GM21447 (cell line): ENCODE data around the gene PABPN1L.

Experiments used
- ATAC-seq: cut with Tn5 transposase; IDR thresholded peaks from one replicate; pipeline ENCODE4 v1.9.1; 2021; ENCODE audit not compliant: unreplicated experiment

The PABPN1L gene

GRCh38 chr16:88870608-88871348 is 4.3 kb upstream of the PABPN1L start:
- no peak for ATAC-seq

- ATAC-seq, result no peak
Observed at GRCh38 chr16:88869673-88869980, 3.2 kb upstream of the PABPN1L start.

DNA sequence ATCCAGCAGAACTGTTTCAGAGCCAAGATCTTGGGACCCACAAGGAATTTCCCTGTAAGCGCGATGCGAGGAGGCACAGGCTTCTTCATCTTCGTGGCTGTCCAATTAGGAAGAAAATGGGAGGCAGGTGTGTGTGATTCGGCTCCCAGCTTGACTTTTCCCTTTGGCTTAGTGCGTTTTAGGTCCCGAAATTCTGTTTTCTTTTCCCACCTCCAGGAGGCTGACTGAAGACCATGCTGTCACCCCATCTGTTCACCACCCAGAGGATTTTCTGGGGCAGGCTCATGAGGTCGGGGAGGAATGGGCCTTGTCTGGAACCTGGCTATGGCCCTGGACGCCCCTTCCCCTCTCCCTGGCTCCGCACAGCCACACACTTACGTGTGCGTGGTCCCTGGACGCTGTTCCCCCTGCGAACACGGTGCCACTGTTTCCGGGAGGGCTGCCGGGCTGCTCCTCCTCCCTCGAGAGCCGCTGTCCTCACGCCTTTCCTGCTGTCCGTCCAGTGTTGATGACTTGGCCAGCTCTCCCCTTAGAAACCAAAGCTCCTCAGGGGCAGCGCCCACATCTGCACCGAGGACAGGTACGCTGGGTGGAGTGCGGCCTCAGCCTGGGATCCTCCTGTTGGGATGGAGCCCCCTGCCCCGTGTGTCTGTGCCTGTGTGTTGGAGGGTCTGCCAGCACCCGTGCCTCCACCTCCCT is 2.7 kb upstream of the PABPN1L start:
- ATAC-seq, result no peak

- no peak for ATAC-seq
Observed at GRCh38 chr16:88867581-88868246, 1.3 kb upstream of the PABPN1L start.

- ATAC-seq, result no peak
Observed at GRCh38 chr16:88865742-88866141, 718 bp downstream of the PABPN1L start.

DNA sequence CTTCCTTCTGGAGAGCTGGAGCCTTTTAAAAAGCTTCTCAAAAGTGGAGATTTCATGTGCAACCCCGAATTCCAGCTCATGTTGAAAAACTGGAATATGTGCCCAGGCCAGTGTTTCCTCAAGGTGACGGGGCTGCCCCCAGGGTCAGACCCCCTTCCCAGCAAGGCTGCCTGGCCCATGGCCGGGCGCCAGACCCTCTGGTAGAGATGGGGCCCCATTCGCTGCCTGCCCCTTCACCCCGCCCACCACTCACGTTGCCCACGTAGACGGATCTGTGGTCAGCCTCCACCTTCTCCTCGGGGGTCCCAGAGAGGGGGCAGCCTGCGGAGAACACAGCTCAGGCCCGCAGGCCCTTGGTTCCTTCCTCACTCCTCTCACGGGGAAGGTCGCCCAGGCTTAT is 1.1 kb downstream of the PABPN1L start:
- ATAC-seq, result no peak

DNA sequence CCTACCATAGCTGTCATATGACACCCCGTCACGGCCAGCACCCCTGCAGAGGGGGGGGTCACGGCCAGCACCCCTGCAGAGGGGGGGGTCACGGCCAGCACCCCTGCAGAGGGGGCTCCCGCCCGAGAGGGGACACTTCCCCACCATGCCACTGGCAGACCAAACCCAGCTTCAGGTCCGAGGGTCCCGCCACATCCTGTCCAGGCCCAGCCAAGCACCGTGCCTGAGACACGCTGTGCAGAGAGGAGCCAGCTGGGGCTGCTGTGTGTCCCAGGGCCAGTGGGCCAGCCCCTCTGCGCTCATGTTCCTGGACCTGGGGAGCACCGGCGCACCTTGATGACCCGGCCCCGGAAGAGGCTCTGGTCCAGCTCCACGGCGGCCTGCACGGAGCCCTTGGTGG is 1.9 kb downstream of the PABPN1L start:
- no peak for ATAC-seq

DNA sequence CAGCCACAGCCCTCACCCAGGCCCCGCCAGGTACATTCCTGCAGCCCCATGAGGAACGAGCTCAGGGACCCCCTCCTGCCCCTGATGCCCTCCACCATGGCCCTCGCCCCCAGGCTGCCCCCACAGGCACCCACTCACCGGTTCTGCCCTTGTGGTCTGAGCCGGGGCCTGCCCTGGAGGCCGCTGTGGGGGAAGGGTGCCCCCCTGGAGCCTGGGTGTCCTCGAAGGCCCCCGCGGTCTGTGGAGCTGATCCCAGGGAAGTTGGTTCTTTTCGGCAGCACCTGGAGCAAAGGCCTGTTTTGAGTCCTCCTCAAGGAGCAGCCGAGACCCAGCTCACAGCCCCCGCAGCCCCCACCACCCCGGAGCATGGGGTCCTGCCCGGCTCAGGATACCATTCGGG is 2.4 kb downstream of the PABPN1L start:
- no peak for ATAC-seq

- ATAC-seq, result no peak
Observed at GRCh38 chr16:88863426-88863825, 3.0 kb downstream of the PABPN1L start.

- no peak for ATAC-seq
Observed at GRCh38 chr16:88862968-88863367, 3.5 kb downstream of the PABPN1L start.

DNA sequence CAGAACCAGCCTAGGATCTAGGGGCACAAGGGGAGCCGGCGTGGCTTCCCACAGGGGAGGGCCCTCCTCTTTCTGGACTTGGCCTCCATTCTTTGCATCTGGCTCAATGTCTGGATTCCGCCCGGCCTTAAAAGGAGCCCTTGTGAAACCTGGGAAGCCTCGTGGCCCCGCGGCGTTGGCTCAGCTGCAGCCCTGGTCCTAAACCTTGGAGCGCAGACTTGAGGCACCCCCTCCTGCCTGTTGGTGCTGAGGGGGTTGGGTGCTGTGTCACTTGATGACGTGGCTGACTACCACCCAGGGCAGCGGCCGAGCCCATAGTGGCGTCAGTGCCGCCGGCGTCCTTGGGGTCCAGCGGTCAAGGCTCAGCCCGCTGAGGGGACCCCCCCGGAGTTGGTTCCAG is 5.1 kb downstream of the PABPN1L start:
- ATAC-seq, result no peak

GRCh38 chr16:88859381-88860091 is 6.9 kb downstream of the PABPN1L start:
- ATAC-seq, result no peak

DNA sequence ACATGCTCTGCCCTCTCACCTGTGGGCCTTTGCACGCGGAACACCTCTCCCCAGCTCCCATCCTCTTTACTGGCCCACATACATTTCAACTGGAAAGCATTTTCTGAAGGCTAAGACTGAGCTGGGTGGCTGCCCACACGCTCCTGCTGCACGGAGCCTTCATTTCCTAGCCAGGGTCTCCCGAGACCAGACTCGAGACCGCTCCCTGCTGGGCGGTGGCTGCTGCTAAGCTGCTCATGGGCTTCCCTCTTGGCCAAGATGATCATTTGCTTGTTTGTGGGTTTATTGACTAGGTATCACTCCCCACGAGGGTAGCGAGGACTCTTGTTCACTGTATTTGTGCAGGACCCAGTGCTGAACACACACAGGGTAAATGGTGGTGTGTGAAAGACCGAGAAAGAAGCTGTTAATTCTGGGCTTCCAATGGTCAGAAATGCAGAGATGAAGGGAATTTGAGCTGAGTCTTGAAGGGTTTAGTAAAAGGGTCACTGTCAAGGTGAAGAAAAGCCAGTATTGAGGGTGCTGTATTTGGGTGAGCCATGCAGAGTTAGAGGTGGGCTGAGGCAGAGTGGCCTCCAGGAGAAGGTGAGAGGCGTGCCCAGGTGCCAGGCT is 8.6 kb downstream of the PABPN1L start:
- ATAC-seq, result peak; percentile 45

- peak; percentile 63 for ATAC-seq
Observed at GRCh38 chr16:88856828-88857727, 9.4 kb downstream of the PABPN1L start, which contains the start of the genes GALNS and TRAPPC2L. Gene GALNS, minus strand, starts transcription at chr16:88856947. Its CDS starts 70 bp downstream, at chr16:88856877. Gene TRAPPC2L, plus strand, starts transcription at chr16:88857127. Its CDS starts 24 bp downstream, at chr16:88857151.

DNA sequence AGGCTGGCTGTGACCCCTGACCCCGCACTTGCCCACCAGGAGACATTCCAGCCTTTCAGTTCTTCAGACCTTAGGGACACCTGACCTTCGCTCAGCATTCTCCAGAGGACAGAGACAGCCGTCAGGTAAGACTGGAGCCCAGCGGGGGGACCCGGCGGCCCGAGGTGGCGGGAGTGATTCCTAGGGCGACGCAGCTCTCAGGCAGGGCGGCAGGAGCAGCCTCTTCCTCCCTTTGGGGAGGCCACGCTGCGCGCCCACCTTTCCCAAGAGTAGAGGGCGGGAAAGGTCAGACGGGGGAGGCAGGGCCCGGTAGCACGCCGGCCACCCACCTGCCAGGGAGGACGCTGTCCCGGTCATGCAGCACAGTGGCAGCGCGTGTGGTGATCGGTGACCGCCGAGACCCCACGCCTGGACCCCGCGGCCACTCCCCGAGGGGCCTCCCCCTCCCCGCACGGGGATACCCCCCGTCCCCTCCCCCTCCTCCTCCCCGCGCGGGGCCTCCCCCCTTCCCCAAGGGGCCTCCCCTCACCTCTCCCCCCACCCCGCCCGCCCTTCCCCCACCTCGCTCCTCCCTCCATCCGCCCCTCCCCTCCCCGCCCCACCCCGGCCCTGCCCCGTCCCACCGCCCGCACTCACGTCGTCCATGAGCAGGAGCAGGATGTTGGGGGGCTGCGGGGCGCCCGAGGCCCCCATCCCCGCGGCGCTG is 10.2 kb downstream of the PABPN1L start:
- ATAC-seq, result no peak

- no peak for ATAC-seq
Observed at GRCh38 chr16:88855736-88856121, 10.7 kb downstream of the PABPN1L start.

- no peak for ATAC-seq
Observed at GRCh38 chr16:88855176-88855575, 11.3 kb downstream of the PABPN1L start.

GRCh38 chr16:88854306-88855111 is 12.0 kb downstream of the PABPN1L start:
- no peak for ATAC-seq
